Esophagus mucosa (tissue), 1 donor: ENCODE data around the gene C5orf22. TPM values are rescaled to one million over a fixed set of nuclear protein-coding genes. Genes with fewer than 3 reads are reported as not detected.
A peak's percentile ranks its signal among the peaks of the same experiment; 100 is the strongest.
"Not testable (repeated sequence)": the region's sequence is repeated elsewhere in the genome, so short reads cannot be mapped to it uniquely, and the experiment has no call there.

Experiments
- ATAC-seq: fragments of 200-7000 bp; cut with Tn5 transposase; one replicate; pipeline ENCODE4 v1.9.1; 2020
- total RNA-seq: library from RNA; stranded (reverse); gene quantifications from one replicate; pipeline ENCODE4 v1.2.4, GENCODE V29; 2023
- donor health status: DM: yes; HTN: yes; CAD: no.

The C5orf22 gene
- 14.7 TPM for total RNA-seq

GRCh38 chr5:31531888-31532547 is at the start of gene C5orf22, which contains the start of gene DROSHA:
TSS of gene C5orf22 (plus strand) at chr5:31532301. CDS start at chr5:31532393, 92 bp downstream.
TSS of gene DROSHA (minus strand) at chr5:31532093. CDS start at chr5:31529059, 3,034 bp downstream.
- ATAC-seq = peak; percentile 99

DNA sequence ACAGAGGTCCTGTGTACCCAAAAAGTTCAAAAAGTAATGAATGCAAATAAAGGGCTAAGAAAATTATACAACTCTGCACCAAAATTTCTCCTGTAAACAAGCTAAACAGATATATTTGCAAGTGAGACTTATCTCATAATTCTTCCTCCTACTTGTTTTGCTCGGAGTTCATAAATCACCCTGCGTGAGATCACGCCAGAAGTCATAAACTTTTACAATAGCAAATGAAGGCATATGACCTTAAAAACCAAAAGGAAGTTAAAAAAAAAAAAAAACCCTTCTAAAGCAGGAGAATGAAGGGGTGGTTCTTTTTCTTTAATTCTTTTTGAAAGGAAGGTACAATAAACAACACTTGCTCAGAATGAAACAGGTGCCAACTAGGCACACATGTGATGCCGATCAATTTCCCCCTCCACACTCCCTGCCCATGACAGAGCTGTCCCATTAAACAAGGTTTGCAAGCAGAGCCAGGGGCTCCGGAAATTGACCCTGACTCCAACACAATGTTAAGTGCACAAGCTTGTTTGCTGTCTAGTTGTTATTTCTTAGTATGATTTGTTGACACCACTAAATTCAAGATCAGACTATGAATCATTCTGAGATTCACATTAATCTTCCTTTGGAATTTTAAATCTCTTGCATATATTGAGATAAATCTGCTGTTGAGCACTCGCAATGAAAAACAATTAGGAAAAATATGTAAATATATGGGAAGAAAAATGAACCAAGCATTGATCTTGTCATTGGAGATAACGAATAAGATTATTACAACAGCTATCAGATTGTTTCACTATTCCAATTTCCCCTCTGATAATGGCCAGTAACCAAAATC is 46.5 kb upstream of the C5orf22 start:
- no peak for ATAC-seq

DNA sequence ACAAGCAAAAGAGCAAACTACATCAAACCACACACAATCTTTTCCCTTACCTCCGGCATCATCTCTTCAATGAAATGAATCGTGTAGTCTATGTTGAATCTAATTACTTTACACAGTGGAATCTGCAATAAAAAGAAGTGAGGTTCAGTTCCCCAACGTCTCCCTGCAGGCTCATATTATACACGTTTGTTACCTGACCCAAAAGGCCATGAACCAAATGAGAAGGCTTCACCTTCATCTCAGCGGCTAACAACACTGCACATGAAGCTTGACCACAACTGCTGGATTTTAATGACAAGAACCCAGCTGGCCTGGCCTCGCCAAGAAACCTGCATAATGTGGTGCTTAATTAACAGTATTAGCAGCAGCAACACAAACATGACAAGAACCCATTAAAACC is 45.7 kb upstream of the C5orf22 start:
- ATAC-seq = no peak

GRCh38 chr5:31487506-31487905 is 44.6 kb upstream of the C5orf22 start:
- no peak for ATAC-seq

DNA sequence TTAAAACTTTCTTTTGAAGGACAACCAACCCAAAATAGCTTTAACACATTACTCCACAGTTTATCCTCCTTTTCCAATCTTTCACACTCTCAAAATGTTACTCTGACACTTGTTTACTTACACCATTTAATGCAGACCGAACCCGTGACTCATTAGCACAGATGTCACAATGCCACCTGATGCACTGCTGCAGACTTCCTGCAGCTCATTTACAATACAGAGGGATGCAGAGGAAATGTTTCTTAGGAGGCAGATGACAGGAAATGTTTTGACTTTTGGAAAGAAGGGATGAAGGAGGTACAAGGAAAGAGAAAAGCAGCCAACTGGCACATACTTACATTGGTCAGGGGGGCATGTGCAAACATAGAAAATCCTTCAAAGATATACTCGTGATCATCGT is 39.2 kb upstream of the C5orf22 start:
- no peak for ATAC-seq

DNA sequence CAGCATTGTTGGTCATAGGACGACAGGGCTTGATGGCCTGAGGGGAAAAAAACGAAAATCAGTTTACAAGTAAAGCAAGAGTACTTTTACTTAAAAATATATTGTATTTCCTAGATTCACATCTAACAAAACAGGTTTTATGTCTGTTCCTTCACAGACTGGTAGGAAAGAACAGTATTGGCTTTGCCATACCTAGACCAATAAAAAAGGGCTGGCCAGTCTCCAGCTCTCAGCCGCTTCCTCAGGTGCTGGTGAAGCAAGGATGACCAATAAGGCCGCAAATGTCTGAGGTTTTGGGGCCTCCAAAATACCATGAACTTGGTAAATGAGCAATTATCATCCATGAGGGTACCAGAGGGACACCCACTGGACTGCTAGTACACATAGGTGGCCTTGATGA is 36.8 kb upstream of the C5orf22 start:
- ATAC-seq = no peak

DNA sequence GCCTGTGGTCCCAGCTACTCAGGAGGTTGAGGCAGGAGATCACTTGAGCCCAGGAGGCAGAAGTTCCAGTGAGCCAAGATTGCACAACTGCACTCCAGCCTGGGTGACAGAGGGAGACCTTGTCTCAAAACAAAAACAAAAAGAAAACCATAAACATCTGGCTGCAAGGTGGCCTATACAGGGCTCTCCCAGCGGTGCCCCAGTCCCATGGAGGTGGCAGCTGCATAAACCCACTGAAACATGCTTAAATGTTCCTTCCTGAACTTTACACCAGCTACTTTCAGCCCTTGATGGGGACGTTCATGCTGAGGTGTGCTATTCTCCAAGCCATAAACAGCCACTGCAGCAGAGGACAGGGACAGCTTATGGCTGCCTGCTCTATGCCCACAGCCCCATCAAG is 35.8 kb upstream of the C5orf22 start:
- no peak for ATAC-seq

- no peak for ATAC-seq
Measured at GRCh38 chr5:31496891-31497290, 35.2 kb upstream of the C5orf22 start.

- no peak for ATAC-seq
Measured at GRCh38 chr5:31500256-31500655, 31.8 kb upstream of the C5orf22 start.

- no peak for ATAC-seq
Measured at GRCh38 chr5:31502506-31502905, 29.6 kb upstream of the C5orf22 start.

DNA sequence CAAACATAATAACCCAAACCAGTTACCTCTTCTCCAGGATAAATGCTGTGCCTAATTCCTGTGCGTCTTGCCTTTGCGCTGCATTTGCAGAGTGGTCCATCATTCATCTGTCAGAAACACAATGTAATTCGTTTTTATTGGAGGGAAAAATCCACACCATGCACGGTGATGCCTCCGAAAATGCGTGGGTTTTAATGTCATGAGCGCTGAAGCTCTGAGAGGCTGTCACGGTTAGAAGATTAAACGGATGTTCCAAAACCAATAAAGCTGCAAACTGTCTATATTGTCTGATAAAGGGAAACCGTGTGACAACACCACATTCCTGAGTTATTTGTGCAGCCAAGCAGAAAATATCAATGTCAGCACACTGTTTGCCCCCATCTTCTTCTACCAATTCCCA is 27.6 kb upstream of the C5orf22 start:
- ATAC-seq = no peak

DNA sequence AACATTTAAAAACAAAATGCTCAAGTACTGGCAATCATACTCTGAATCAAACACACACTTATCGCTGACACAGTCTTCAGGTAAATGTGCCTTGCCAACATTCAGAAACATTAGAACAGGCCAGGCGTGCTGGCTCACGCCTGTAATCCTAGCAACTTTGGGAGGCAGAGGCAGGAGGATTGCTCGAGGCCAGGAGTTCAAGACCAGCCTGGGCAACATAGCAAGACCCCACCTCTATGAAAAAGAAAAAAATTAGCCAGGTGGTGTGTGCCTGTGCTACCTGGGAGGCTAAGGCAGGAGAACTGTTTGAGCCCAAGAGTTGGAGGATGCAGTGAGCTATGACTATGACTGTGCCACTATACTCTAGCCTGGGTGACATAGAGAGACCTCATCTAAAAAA is 20.8 kb upstream of the C5orf22 start:
- no peak for ATAC-seq

GRCh38 chr5:31516802-31517201 is 15.3 kb upstream of the C5orf22 start:
- no peak for ATAC-seq

GRCh38 chr5:31523041-31523440 is 9.1 kb upstream of the C5orf22 start:
- no peak for ATAC-seq

- ATAC-seq = no peak
Measured at GRCh38 chr5:31530541-31531265, 1.4 kb upstream of the C5orf22 start.

GRCh38 chr5:31531543-31531887 is 586 bp upstream of the C5orf22 start:
- ATAC-seq = peak; percentile 49

DNA sequence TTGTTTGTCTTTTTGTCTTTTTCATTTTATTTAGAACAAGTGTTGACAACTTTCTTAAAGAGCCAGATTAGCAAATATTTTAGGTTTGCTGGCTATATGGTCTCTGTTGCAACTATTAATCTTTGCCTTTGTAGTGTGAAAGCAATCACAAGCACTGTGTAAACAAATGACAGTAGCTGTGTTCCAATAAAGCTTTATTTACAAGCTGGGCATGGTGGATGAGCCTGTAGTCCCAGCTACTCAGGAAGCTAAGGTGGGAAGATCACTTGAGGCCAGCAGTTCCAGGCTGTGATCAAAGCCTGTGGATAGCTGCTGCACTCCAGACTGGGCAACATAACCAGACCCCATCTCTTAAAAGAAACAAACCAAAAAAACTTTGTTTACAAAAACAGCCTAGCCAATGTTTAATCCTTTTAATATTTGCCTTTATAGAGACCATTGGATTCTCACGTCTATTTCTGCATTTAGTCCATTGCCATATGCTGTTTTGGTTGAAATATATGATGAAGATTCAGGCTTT is 2.5 kb downstream of the C5orf22 start:
- no peak for ATAC-seq

- no peak for ATAC-seq
Measured at GRCh38 chr5:31536873-31537272, 4.8 kb downstream of the C5orf22 start.

DNA sequence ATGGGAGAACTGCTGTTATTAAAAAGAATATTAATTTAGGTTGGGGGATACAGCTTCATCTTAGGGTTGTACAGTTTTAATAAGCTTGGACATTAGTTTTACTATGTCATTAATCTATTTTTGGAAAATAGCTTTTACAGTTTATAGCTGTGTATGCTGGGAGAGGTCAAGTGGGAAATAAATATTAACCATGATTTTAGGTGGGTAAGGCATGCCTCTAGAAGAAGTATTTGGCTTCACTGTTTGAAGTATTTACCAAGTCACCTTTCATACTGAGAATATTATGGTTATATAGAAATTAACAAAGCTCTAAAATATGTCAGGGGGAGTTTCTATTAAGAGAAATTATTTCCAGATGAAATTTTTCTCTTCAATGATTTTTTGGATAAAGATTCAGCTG is 5.2 kb downstream of the C5orf22 start:
- no peak for ATAC-seq

DNA sequence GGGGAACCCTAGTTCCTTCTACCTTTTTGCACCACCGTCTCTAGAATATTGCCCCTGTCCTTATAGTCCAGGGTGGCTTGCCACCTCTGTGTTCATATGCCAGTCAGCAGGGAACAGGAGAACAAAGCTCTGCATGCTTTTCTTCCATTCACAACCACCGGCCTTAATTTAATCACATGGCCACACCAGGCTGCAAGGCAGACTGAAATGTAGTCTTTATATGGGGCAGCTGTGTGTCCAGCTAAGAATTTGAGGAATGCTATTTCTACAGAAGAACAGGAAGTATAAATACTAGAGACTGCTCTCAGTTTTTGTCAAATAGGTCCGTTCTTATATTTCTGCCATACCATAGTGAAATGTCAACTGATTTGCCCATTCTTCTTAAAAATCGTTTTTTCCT is 5.8 kb downstream of the C5orf22 start:
- no peak for ATAC-seq

GRCh38 chr5:31549114-31549513 is 17.0 kb downstream of the C5orf22 start:
- not testable (repeated sequence) for ATAC-seq

- ATAC-seq = peak; percentile 59
Measured at GRCh38 chr5:31551878-31552277, 19.8 kb downstream of the C5orf22 start.

DNA sequence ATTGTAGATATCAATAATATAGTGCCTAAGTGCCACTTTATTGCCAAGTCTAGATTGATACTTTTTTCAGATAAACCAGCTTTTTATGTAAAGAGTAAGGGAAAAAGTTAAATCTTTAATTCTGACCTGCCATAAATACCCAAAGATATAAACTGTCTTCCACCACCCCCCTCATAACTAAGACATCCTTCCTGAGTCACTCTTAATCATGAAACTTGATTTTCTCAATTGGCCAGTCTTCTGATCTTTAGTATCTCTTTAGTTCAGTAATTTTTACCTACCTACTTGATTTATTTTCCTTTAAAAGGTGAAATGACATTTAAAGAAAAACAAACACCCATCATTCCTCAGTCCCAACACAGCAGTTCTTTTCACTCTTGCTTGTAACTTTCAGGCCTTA is 21.8 kb downstream of the C5orf22 start:
- ATAC-seq = no peak
